Embryonic facial prominence (tissue), 1 donor: ENCODE data around the gene C12orf42.
"Not testable (repeated sequence)": the region's sequence is repeated elsewhere in the genome, so short reads cannot be mapped to it uniquely, and the experiment has no call there.

Source experiments
- DNase-seq: peaks from one replicate; pipeline ENCODE4 v3.0.0-alpha.2; 2016; ENCODE audit errors: extremely low spot score

C12orf42 gene

DNA sequence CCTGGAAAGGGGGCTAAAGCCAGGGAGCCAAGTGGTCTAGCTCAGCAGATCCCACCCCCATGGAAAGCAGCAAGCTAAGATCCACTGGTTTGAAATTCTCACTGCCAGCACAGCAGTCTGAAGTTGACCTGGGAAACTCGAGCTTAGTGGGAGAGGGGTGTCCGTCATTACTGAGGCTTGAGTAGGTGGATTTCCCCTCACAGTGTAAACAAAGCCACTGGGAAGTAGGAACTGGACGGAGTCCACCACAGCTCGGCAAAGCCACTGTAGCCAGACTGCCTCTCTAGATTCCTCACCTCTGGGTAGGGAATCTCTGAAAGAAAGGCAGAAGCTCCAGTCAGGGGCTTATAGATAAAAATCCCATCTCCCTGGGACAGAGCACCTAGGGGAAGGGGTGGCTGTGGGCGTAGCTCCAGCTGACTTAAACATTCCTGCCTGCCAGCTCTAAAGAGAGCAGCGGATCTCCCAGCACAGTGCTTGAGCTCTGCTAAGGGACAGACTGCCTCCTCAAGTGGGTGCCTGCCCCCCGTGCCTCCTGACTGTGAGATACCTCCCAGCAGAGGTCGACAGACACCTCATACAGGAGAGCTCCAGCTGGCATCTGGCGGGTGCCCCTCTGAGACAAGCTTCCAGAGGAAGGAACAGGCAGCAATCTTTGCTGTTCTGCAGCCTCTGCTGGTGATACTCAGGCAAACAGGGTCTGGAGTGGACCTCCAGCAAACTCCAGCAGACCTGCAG is 70.8 kb downstream of the C12orf42 start:
- not testable (repeated sequence) for DNase-seq

DNA sequence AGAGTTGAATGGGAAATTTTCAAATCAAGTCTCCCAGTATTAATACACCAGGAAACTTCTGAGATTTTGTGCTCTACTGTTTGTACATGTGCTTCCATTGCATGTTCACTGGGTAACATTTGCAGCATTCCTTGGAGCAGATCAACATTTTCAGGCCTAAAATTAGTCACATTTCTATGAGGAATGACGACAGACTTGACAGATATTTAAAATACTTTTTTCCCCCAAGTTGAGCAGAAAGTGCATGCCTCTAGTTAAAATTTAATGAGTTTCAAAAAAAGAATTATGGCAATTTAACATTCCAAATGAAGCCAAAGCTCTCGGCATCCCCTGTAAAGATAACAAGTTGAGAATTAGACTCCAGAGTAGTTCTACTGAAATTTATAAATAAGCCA is 72.3 kb downstream of the C12orf42 start:
- no peak for DNase-seq

DNA sequence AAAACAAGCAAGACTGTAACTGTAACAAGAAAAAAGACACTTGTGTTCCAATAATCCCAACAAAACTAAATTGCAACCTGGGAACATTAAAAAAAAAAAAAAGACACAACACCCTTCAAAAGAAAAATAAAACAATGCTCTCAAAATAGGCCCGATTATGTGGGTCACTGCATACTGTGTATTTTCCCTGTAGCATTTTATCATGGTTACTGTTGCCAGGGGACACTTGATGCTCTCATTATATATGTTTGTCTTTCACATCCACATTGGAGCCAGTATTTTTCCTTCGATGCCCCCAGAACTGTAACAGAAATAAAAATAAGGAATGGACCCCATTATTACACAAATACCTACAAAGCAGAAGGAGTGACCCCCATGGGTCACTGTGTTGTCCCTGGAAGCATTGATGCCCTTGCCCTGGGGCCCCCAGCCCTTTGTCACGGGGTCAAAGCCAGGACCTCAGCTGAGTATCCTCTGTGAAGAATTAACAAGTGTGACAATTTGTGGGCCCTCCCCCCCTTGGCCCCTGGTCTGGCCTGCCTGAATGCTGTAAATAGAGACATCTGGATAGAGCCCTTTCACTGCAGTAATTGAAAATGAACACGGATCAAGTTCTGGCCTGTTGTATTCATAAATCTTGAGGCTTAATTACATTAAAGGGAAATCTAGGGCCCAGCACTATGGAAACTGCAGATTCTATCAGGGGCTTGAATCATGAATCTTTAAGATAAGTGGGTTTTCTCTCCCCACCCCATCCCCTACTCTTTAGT is 72.8 kb downstream of the C12orf42 start:
- DNase-seq: no peak

DNA sequence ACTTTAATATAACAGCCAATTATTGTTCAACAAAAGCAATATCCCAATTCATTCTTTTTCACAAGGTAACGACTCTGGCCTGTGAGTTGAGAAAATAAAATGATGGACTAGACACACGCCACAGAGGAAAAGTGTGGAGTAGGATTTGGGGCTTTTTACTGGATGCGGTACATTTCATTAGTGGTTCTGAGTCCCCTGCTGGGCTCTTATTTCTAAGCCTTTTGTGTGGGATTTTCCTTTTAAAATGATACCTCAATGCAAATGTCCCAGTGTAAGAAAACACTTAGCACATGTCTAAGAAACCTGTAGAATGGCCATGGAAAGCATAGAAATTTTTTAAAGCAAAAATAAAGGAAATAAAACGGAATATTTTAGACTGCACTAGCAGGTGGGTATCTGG is 73.4 kb downstream of the C12orf42 start:
- no peak for DNase-seq

DNA sequence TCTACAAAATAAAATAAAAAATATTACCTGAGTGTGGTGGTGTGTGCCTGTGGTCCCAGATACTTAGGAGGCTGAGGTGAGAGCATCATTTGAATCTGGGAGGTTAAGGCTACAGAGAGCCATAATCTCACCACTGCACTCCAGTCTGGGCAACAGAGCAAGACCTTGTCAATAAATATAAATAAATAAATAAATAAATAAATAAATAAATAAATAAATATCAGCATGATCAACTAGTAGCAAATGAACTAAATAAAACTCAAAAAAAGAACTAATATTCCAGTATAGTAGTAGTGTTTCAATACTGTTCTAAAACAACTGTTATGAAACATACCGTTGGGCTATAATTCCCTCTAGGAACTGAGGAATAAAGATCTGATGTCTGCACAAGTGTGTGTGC is 74.4 kb downstream of the C12orf42 start:
- DNase-seq: no peak

DNA sequence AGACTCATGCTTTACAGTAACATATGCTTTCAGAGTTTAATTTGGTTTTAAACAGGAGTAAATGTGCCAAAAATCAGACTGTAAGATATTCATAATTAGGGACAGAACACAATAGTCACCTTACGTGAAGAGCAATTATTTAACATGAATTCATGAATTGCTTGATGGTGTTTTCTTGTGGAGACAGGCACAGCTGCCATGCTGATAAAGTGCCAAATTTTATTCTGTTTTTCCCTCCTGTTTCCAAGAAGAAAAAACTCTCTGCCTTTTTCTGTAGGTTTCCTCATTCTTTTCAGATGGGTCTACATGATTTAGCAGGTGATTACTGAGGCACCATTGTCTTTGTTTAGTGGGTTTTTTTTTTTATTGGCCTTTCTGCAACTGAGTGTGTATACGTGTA is 80.1 kb downstream of the C12orf42 start:
- DNase-seq: no peak

DNA sequence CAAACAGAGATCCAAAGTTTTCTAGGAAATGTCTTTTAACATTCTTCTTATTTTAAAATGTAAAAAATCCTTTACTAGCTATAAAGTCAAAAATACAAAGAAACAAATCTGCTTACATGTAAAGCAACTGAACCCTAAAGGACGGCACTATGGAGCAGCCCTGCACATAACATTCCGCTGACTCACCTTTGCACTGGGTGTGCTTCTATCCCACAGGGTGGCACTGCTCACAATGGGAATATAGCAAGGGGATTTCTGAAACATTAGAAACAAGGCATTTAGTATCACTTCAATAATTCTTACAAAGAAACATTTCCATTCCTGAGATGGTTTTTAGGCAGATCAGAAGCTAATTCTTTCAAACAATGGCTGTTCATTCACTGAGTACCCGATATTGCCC is 94.3 kb downstream of the C12orf42 start:
- no peak for DNase-seq

DNA sequence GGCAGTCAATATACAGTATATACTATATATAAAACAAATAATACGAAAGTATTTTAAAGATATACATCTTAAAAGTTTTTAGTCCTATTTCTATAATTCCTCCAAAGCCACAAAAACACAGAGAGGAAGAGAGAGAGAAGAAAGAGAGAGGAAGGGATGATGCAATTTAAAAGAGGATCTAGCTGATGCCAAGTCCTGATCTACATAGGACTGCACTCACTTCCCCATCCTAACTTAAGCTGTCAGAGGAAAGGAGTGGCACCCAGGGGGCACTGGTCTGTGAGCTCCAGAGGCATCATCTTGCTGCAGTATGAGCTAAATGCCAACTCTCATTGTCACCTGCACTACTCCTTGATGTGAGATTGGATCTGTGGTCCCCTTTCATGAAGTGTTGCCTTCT is 95.8 kb downstream of the C12orf42 start:
- no peak for DNase-seq

DNA sequence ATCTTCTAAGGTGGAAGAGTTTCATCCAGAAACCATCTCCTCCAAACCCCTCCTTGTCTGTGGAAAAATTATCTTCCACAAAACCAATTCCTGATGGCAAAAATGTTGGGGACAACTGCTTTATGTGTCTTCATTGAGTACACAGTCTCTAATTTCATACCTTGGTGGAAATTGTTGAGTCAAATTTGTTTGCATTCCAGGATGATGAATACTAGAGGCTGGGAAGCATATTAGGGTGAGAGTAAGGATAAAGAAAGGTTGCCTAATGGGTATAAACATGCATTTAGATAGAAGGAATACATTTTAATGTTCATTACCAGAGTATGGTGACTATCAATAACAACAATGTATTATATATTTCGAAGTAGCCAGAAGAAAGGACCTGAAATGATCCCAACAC is 98.2 kb downstream of the C12orf42 start:
- DNase-seq: no peak

DNA sequence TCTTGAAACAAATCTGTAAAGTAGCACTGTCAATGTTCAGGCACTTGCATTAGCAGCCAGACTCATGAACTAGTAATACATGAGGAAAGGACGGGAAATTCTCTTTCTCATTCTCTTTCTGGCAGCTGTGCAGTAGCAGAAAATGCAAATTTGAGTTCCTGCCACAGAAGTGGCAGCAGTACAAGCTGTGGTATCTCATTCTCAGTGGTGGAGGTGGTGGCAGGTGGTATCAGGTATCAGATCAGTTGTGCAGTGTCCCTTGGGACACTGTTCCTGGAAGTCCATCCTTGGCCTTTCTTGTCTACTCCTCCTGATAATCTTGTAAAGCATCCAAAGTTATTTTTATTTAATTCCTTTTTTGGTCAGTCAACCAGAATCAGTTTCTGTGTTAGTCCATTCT is 103.0 kb downstream of the C12orf42 start:
- no peak for DNase-seq

DNA sequence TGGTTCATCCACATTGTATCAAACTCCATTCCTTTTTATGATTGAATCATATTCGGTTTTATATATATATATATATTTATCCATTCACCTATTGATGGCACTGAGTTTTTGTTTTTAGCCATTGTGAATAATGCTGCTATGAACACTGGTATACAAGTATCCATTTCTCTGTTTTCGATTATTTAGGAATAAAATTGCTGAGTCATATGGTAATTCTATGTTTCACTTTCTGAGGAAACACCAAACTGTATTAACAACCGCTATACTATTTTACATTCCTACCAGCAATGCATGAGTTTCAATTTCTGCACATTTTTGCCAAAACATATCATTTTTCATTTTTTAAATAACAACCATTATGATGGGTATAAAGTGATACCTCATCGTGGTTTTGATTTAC is 104.7 kb downstream of the C12orf42 start:
- no peak for DNase-seq

DNA sequence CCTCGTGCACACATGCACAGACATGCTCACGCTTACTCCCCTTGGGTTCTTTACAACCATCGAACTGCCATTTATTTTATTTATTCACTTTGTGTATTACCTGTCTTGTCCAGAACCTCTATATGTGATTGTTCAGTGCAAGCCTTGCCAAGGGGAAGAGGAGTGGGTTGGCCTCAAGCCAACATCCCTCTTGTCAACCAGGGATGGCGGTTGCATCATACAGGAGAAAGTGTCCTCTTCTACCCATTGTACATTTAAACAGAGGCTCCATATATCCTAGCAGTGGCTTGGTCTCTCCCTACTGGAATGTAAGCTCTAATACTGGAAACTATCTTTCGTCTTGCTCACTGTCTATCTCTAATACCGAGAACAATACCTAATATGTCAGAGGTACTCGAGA is 108.4 kb downstream of the C12orf42 start:
- no peak for DNase-seq

DNA sequence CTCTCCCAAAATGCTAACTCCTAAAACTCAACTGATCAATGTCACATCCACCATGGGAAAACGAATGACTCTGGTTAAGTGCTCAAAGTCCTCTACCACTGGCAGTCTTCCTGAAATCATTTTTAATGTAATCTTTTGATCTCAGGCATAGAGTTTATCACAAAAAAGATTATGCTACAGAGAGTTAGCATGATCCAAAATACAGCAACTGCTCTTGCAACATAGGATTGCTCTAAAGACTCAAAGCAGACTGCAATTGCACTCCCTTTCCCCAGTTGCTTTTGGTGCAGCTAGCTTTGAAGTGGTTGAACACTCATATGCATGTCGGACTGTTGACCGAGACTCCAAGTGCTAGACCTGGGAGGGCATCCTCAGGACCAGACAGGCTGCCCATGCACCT is 109.3 kb downstream of the C12orf42 start:
- no peak for DNase-seq

DNA sequence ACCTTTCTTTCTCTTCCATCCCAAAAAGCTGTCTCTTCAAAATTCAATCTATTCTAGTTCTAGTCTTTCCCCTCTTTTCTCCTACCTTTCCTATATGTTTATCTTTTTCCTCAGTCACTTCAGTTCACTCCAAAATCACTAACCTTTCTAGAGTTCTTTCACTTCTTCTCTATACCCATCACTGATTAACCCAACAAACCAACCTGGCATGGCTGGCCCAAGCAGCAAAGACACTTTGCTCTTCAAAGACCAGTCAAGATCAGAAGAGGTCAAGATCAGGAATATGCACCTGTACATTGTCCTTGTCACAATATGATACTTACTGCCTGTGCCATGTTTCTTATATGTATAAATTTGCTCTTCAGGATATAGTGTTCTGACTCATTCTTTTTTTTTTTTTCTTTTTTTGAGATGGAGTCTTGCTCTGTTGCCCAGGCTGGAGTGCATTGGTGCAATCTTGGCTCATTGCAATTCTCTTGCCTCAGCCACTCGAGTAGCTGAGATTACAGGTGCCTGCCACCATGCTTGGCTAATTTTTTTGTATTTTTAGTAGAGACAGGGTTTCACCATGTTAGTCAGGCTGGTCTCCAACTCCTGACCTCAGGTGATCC is 112.9 kb downstream of the C12orf42 start:
- DNase-seq: no peak

DNA sequence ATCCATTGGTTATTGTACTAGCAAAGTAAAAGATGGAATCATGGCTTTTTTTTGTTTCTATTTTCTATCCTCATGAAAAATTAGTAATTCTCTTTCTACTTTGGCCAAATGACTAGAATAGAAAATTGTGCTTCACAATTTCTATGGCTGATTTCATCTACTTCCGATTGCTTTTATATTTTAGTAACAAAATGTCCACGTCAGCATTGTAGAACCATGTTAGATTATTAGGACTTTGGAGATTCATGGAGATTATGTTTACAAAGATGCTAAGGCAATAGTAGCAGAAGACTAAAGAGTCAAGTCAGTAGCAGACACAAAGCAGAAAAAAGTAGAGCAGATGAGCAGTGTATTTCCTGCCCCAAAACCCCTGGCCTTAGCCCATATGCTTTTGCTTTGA is 113.6 kb downstream of the C12orf42 start:
- no peak for DNase-seq

DNA sequence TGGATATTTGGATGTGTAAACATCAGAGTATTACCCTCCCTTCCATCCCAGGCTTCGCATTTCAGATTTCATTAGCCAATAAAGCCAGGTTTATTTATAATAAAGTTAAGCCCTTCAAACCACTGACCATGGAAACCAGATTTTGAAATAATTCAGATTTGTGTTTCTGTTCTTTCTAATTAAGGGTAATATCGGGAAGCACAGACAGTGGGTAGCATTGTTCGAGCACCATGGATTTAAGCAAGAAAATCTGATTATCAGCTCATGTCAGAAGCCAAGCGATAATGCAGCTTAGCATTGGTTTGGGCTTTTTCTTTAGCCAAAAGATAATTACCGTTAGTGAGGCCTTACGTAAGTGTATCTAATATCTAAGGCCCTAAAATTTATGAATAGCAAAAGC is 116.1 kb downstream of the C12orf42 start:
- no peak for DNase-seq

DNA sequence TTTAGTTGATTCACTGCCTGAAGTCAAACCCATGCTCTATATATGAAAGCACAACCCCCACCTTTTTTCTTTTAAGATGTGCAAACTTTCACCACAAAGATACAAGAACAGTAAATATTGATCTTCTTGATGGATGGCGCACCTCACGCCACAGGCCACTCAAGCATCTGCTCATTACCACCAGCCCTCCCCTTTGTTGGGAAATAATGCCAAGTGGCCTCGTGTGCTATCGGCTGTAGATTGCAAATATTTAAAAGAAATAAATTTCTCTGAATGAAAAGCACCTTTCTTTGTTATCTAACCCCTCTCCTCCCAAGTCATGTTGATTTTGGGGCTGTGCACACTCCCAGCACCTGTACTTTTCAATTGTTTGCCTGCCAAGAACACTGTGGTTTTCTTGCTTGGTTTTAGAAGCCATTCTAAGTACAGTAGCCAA is 122.7 kb downstream of the C12orf42 start:
- no peak for DNase-seq

DNA sequence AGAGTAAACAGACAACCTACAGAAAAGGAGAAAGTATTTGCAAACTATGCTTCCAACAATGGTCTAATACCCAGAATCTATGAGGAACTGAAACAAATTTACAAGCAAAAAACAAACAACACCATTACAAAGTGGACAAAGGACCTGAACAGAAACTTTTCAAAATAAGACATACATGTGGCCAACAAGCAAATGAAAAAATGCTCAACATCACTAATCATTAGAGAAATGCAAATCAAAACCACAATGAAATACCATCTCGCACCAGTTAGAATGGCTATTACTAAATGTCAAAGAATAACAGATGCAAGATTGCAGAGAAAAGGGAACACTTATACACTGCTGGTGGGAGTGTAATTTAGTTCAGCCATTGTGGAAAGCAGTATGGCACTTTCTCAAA is 125.8 kb downstream of the C12orf42 start:
- no peak for DNase-seq

DNA sequence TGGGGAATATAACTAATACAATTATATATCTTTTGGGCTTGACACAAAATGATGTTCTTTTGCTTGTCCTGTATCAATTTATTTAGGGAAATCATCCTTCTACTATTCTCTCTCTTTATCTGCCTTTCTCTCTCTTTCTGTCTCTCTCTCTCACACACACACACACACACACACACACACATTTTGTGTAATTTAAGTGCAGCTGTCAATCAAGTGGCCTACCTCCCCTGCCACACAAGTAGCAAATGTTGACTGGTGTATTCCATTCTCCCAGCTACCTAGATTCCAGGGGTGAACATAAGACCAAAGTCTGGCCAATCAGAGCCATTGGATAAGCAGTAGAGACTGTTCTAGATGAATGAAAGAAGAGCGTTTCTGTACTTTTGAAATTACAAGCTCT is 127.6 kb downstream of the C12orf42 start:
- DNase-seq: no peak

DNA sequence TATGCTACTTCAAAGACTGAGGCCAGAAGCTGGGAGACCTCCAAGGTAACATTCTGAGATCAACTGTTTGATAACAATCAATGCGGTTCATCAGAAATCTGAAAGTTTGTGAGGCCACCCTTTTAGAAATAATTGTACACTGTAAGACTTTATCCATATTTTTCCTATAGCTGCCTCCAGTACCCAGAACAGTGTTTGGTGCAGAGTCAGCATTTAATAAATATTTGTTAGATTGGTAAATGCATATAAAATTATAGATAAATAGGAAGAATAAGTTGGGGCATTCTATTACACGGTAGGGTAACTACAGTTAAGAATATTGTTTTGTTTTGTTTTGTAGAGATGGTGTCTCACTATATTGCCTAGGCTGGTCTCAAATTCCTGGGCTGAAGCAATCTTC is 141.4 kb downstream of the C12orf42 start:
- no peak for DNase-seq

DNA sequence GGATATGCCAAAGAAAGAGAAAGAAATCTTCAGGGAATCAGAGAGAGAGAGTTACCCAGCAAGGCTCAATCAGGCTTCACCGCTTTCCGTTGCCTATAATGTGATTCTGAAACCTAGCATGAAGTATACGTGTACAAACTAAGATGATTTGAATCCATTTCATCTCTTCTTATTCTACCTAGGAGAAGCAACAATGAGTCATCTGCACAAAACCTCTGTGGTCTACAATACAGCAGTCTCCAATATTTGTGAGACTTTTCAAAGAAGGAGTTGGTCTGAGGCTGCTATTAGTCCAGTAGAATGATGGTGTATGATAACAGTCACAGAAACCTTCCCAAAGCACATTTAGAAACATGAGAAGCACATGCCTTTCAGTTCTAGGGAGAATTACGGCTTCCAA is 141.9 kb downstream of the C12orf42 start:
- no peak for DNase-seq

DNA sequence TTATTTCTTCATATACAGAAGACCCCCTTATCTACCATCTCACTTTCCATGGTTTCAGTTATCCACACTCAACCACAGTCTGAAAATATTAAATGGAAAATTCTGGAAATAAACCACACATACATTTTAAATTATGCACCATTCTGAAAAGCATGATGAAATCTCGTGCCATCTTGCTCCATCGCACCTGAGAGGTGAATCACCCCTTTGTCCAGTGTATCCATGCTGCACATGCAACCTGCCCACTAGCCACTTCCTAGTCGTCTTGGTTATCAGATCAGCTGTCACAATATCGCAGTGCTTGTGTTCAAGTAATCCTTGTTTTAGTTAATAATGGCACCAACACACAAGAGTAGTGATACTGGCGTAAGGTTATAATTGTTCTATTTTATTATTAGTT is 145.7 kb downstream of the C12orf42 start:
- DNase-seq: no peak

DNA sequence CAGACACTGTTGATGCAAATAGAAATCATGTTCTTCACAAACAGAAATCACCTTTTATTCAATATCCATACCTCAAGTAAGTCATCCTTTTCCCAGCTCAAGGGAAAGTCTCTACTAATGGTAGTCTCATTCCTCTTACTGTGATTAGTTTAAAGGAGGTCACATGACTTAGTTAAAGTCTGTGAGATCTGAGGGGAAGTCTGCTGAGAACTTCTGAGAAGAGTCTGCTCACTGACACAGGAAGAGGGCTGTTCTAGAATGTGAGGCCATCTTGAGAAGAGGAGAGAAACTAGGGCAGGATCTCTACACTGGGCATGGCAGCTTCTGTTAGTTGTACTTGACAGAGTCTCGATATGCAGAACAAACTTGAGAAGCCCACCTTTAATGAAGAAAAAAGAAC is 146.8 kb downstream of the C12orf42 start:
- DNase-seq: no peak
